SU-DHL-6 (cell line): ENCODE data around the gene TP73.

Experiments used
- H2AFZ ChIP-seq: fragments of 200-600 bp; sonication (generic); 2 replicates; pipeline ENCODE4 v1.6.1; 2014; ENCODE audit warnings: low read depth, mild to moderate bottlenecking, moderate library complexity, mixed read lengths, antibody characterized with exemption, low read length; ENCODE audit not compliant: severe bottlenecking
- H3F3A ChIP-seq: fragments of 200-600 bp; shearing (Covaris generic); 2 replicates; pipeline ENCODE4 v1.6.0; 2016; ENCODE audit warnings: antibody characterized with exemption, mild to moderate bottlenecking; ENCODE audit not compliant: insufficient read depth
- H3K27ac ChIP-seq: fragments of 200-600 bp; sonication (generic); 2 replicates; pipeline ENCODE4 v1.5.1; 2016; ENCODE audit warnings: low read depth, mild to moderate bottlenecking, low read length, moderate library complexity, mixed read lengths
- H3K27me3 ChIP-seq: fragments of 200-600 bp; sonication (generic), shearing (Covaris generic); 2 replicates; pipeline ENCODE4 v1.6.0; 2014; ENCODE audit warnings: mild to moderate bottlenecking, low read length
- H3K36me3 ChIP-seq: fragments of 200-600 bp; sonication (generic); 2 replicates; pipeline ENCODE4 v1.6.1; 2014; ENCODE audit warnings: mild to moderate bottlenecking, low read length, mixed read lengths
- H3K4me2 ChIP-seq: fragments of 300-600, 200-600 bp; shearing (Covaris generic), sonication (generic); 2 replicates; pipeline ENCODE4 v1.6.0; 2014; ENCODE audit warnings: low read length, low read depth, mild to moderate bottlenecking; ENCODE audit not compliant: poor library complexity, severe bottlenecking
- H3K4me3 ChIP-seq: fragments of 200-600 bp; sonication (generic); 2 replicates; pipeline ENCODE4 v1.5.1; 2014; ENCODE audit warnings: antibody characterized with exemption, low read length, mild to moderate bottlenecking, mixed read lengths; ENCODE audit not compliant: insufficient read depth, poor library complexity, severe bottlenecking
- H3K79me2 ChIP-seq: fragments of 200-600 bp; sonication (generic); 2 replicates; pipeline ENCODE4 v1.6.1; 2014; ENCODE audit warnings: mild to moderate bottlenecking, low read length, moderate library complexity; ENCODE audit not compliant: insufficient read depth
- H3K9ac ChIP-seq: fragments of 200-600 bp; sonication (generic); 2 replicates; pipeline ENCODE4 v1.7.0; 2014; ENCODE audit warnings: mild to moderate bottlenecking, low read length
- H3K9me2 ChIP-seq: fragments of 200-600 bp; sonication (generic); replicated peaks from 2 replicates; pipeline ENCODE4 v1.6.1; 2014; ENCODE audit warnings: low read length; ENCODE audit not compliant: insufficient read depth
- H3K9me3 ChIP-seq: fragments of 200-600 bp; sonication (generic); 2 replicates; pipeline ENCODE4 v1.6.1; 2014; ENCODE audit warnings: low read length, mixed read lengths; ENCODE audit not compliant: insufficient read depth
- H4K20me1 ChIP-seq: fragments of 200-600 bp; sonication (generic); 2 replicates; pipeline ENCODE4 v1.6.1; 2014; ENCODE audit warnings: low read depth, mild to moderate bottlenecking, antibody characterized with exemption, low read length, moderate library complexity, mixed read lengths
- EZH2phosphoT487 ChIP-seq: fragments of 200-600 bp; sonication (generic), shearing (Covaris generic); conservative IDR thresholded peaks from 2 replicates; pipeline ENCODE4 v1.6.1; 2018; ENCODE audit warnings: mild to moderate bottlenecking, antibody characterized with exemption, low read length, moderate library complexity, mixed read lengths
- TF ChIP-seq, protein P1 (sequence below): fragments of 200-600 bp; sonication (generic); IDR thresholded peaks from one replicate; pipeline ENCODE4 v1.5.1; 2017; ENCODE audit warnings: antibody characterized with exemption, mild to moderate bottlenecking, low read length, moderate library complexity; ENCODE audit not compliant: insufficient read depth, poor library complexity, severe bottlenecking

The TP73 gene

DNA sequence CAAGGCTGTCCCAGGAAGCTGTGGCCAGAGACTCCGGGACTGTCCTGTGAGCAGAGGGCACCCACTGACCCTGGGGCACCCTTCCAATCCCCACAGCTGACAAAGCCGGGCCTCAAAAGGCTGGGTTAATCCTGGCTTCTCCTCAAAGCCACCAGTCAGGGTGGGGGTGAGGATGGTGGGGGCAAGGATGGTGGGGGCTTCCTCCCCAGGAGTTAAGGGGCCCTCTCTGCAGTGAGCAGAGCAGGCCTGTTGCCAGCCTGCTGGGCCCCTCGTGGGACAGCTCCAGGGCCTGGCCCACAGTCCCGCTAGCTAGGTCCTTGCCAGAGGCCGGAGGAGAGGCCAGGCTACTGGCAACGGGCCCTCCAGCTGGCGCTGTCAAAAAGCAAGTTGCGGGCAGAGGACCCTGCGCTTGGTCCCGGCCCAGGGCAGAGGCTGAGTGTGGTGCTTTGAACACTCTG is 62.0 kb downstream of the TP73 start:
- Histone ChIP-seq H3K9me2 (no peaks in the 10 kb centered on the region), H2AFZ (no peak overlapping the region), H4K20me1 (no peaks in the 10 kb centered on the region), H3F3A (no peaks in the 10 kb centered on the region), H3K4me3 (no peak overlapping the region), H3K79me2 (no peaks in the 10 kb centered on the region), H3K27ac (no peak overlapping the region), H3K27me3 (no peaks in the 10 kb centered on the region), H3K4me2 (no peak overlapping the region), H3K9me3 (no peaks in the 10 kb centered on the region), H3K36me3 (no peaks in the 10 kb centered on the region), H3K9ac (no peak overlapping the region)
- TF ChIP-seq, protein P1, sequence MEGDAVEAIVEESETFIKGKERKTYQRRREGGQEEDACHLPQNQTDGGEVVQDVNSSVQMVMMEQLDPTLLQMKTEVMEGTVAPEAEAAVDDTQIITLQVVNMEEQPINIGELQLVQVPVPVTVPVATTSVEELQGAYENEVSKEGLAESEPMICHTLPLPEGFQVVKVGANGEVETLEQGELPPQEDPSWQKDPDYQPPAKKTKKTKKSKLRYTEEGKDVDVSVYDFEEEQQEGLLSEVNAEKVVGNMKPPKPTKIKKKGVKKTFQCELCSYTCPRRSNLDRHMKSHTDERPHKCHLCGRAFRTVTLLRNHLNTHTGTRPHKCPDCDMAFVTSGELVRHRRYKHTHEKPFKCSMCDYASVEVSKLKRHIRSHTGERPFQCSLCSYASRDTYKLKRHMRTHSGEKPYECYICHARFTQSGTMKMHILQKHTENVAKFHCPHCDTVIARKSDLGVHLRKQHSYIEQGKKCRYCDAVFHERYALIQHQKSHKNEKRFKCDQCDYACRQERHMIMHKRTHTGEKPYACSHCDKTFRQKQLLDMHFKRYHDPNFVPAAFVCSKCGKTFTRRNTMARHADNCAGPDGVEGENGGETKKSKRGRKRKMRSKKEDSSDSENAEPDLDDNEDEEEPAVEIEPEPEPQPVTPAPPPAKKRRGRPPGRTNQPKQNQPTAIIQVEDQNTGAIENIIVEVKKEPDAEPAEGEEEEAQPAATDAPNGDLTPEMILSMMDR: no peak
- no peak for TF ChIP-seq EZH2phosphoT487

DNA sequence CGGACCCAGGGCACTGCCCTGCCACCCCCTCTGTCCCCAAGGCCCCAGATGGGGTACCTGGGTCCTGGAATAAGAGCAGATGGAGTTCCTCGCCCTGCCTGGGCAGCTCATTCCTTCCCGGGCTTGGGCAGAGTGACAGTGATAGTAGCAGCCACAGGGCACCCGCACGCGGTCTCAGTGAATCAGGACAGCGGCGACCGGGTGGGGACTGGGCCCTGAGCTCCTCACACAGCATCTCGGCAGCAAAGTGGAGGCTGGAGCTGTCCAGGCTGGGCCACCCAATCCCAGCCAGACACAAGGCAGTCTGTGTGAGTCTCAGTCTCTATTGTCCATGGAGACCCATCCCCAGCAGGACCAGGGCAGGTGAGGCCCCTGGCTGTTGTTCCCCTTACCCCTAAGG is 62.5 kb downstream of the TP73 start:
- TF ChIP-seq EZH2phosphoT487: no peak
- TF ChIP-seq, protein P1: no peak
- H3K9me2 ChIP-seq: no peaks in the 10 kb centered on the region
- no peaks in the 10 kb centered on the region for H3K36me3 ChIP-seq
- H3K27me3 ChIP-seq: no peaks in the 10 kb centered on the region
- H3K27ac ChIP-seq: no peak overlapping the region
- H3K4me3 ChIP-seq: no peak overlapping the region
- no peaks in the 10 kb centered on the region for H3K9me3 ChIP-seq
- no peaks in the 10 kb centered on the region for H3F3A ChIP-seq
- H4K20me1 ChIP-seq: no peaks in the 10 kb centered on the region
- no peak overlapping the region for H2AFZ ChIP-seq
- no peak overlapping the region for H3K9ac ChIP-seq
- no peak overlapping the region for H3K4me2 ChIP-seq
- no peaks in the 10 kb centered on the region for H3K79me2 ChIP-seq

GRCh38 chr1:3716351-3716750 is 64.0 kb downstream of the TP73 start:
- H2AFZ ChIP-seq: no peak overlapping the region
- no peaks in the 10 kb centered on the region for H3K9me2 ChIP-seq
- H3K27ac ChIP-seq: no peak overlapping the region
- H3K36me3 ChIP-seq: no peaks in the 10 kb centered on the region
- H3K9me3 ChIP-seq: no peaks in the 10 kb centered on the region
- no peaks in the 10 kb centered on the region for H3F3A ChIP-seq
- H3K4me2 ChIP-seq: no peak overlapping the region
- no peak overlapping the region for H3K4me3 ChIP-seq
- H3K9ac ChIP-seq: no peak overlapping the region
- no peaks in the 10 kb centered on the region for H3K79me2 ChIP-seq
- no peak for TF ChIP-seq EZH2phosphoT487
- TF ChIP-seq, protein P1: no peak
- no peaks in the 10 kb centered on the region for H3K27me3 ChIP-seq
- no peaks in the 10 kb centered on the region for H4K20me1 ChIP-seq
